ENCODE results near the gene TRIM43B. TPM values are rescaled to one million over a fixed set of nuclear protein-coding genes. Genes with fewer than 3 reads are reported as not detected.
"Not testable (repeated sequence)": the region's sequence is repeated elsewhere in the genome, so short reads cannot be mapped to it uniquely, and the experiment has no call there.

Gene TRIM43B
- polyA plus RNA-seq, 1 experiment, result not detected

DNA sequence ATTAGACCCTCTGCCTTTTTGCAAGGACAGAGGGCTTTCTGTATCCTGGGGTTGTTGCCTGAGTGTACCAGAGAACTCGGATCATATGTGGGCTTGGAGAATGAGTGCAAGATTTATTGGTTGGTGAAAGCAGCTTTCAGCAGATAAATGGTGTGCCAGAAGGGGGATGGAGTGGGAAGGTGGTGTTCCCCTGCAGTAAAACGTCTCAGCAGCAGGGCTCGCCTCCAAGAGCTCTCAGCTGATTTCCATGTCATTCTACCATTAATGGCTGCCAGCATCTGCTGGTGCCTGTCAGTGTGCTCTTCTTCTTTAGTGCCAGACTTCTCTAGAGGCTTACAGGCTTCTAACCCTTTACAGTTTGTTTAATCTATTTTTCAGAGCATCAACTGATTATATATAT lies 16.6 kb downstream of the TRIM43B start:
- H3K27me3 ChIP-seq (ENCODE audit: control insufficient read depth, insufficient read depth, low read length); DNase-seq (ENCODE audit: low read depth, low spot score); CTCF ChIA-PET; H3K27ac ChIP-seq (ENCODE audit: low read depth, low read length); H3K9me3 ChIP-seq (ENCODE audit: control insufficient read depth, insufficient read depth, low read length); POLR2A ChIA-PET; H3K4me3 ChIP-seq (ENCODE audit: low read depth, low read length): not testable (repeated sequence)

GRCh38 chr2:95466572-95466971 lies 18.0 kb downstream of the TRIM43B start:
- H3K4me3 ChIP-seq (ENCODE audit: low read depth, low read length), result not testable (repeated sequence)

DNA sequence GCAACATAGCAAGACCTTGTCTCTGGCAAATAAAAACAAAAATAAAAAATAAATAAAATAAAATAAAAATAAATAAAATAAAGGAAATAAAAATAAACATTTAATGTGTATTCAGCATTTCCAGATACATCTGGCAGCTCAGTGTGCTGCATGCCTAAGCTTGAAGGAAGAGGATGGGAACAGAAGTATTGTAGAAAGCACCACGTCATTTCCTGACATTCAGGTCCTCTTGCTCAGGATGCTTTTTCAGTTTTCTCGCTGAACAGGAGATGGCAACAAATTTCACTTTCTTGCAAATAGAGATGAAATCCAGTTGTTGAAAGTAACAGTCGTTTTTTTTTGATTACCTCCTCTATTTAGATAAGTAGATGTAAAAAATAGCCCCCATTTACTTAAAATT lies 21.3 kb downstream of the TRIM43B start:
- H3K27ac ChIP-seq (ENCODE audit: low read depth, low read length); H3K4me3 ChIP-seq (ENCODE audit: low read depth, low read length); POLR2A ChIA-PET; H3K27me3 ChIP-seq (ENCODE audit: control insufficient read depth, insufficient read depth, low read length); H3K9me3 ChIP-seq (ENCODE audit: control insufficient read depth, insufficient read depth, low read length); CTCF ChIA-PET; DNase-seq (ENCODE audit: low read depth, low spot score): not testable (repeated sequence)

More at GRCh38 chr2:95466572-95466971, 18.0 kb downstream of the TRIM43B start:
- POLR2A ChIA-PET; H3K9me3 ChIP-seq (ENCODE audit: control insufficient read depth, insufficient read depth, low read length); CTCF ChIA-PET; H3K27me3 ChIP-seq (ENCODE audit: control insufficient read depth, insufficient read depth, low read length); H3K27ac ChIP-seq (ENCODE audit: low read depth, low read length); DNase-seq (ENCODE audit: low read depth, low spot score): not testable (repeated sequence)

DNA sequence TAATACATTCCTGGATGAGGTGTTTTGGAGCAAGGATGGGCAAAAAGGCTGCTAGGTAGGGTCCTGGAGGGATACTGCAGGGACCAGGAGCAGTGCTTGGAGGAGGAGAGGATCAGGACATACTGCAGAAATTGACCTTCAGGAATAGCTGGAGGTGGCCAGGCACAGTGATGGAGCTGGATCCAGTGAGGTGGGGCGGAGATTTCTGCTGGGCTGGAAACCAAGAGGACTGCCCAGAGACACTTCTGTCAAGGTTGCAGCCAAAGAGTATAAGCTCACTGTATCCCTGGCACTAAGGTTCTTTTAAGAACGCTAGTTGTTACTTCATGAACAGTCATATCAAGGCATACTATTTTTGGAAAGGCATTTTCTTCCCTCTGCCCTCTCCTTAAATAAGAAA lies 39.2 kb downstream of the TRIM43B start:
- H3K27ac ChIP-seq (ENCODE audit: low read depth, low read length); H3K4me3 ChIP-seq (ENCODE audit: low read depth, low read length); H3K27me3 ChIP-seq (ENCODE audit: control insufficient read depth, insufficient read depth, low read length); DNase-seq (ENCODE audit: low read depth, low spot score); POLR2A ChIA-PET; H3K9me3 ChIP-seq (ENCODE audit: control insufficient read depth, insufficient read depth, low read length); CTCF ChIA-PET: not testable (repeated sequence)

- DNase-seq (ENCODE audit: low read depth, low spot score); H3K27me3 ChIP-seq (ENCODE audit: control insufficient read depth, insufficient read depth, low read length); POLR2A ChIA-PET; CTCF ChIA-PET; H3K4me3 ChIP-seq (ENCODE audit: low read depth, low read length); H3K9me3 ChIP-seq (ENCODE audit: control insufficient read depth, insufficient read depth, low read length); H3K27ac ChIP-seq (ENCODE audit: low read depth, low read length): not testable (repeated sequence)
These were observed 42.0 kb downstream of the TRIM43B start for GRCh38 chr2:95442474-95443099.

DNA sequence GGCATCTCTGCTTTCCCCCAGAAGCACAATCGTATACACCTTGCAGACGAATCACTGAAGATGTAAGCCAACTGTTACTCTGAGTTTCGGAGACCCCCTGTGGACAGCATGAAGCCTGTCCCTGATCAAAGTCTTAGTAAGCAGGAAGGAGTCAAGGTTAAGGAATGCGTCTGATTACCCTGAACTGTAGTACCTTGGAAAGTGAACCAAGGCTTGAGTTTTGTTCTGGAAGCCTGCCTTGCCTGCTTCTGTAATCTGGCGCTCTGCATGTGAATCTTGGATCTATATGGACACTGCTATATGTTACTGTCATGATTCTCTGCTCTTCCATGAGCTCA lies 48.7 kb downstream of the TRIM43B start:
- H3K27me3 ChIP-seq (ENCODE audit: control insufficient read depth, insufficient read depth, low read length); H3K4me3 ChIP-seq (ENCODE audit: low read depth, low read length); CTCF ChIA-PET; H3K9me3 ChIP-seq (ENCODE audit: control insufficient read depth, insufficient read depth, low read length); POLR2A ChIA-PET; DNase-seq (ENCODE audit: low read depth, low spot score); H3K27ac ChIP-seq (ENCODE audit: low read depth, low read length): not testable (repeated sequence)

DNA sequence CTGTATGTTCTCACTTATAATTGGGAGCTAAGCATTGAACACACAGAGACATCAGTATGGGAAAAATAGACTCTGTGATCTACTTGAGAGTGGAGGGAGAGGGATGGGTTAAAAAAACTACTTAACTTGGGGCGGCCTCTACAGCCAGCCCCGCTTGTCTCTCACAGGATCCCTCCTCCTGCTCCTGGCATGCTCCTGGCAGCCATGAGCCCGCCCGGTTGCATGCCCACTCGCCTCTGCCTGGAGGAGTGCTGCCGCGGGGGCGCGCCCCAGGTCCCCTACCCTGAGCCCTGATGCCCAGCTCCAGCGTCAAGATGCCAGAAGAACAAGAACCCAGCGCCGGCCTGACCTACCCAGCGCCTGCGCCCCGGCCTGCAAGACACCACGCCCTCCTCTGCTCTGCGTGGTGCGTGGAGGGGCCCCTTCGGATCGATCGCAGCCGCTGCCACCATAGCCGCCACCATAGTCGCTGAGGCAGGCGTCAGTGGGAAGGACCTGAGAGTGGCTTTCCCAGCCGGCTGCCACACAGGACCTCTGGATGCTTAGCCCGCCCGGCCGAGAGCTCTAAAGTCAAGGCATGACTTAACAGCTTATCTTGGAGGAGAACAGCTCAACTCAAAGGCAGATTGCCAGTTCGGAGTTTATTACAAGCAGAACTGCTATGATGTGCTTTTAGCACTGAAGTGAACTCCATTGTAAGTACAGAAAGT lies 49.2 kb downstream of the TRIM43B start:
- H3K9me3 ChIP-seq (ENCODE audit: control insufficient read depth, insufficient read depth, low read length); POLR2A ChIA-PET; H3K27me3 ChIP-seq (ENCODE audit: control insufficient read depth, insufficient read depth, low read length); DNase-seq (ENCODE audit: low read depth, low spot score); CTCF ChIA-PET; H3K27ac ChIP-seq (ENCODE audit: low read depth, low read length); H3K4me3 ChIP-seq (ENCODE audit: low read depth, low read length): not testable (repeated sequence)

DNA sequence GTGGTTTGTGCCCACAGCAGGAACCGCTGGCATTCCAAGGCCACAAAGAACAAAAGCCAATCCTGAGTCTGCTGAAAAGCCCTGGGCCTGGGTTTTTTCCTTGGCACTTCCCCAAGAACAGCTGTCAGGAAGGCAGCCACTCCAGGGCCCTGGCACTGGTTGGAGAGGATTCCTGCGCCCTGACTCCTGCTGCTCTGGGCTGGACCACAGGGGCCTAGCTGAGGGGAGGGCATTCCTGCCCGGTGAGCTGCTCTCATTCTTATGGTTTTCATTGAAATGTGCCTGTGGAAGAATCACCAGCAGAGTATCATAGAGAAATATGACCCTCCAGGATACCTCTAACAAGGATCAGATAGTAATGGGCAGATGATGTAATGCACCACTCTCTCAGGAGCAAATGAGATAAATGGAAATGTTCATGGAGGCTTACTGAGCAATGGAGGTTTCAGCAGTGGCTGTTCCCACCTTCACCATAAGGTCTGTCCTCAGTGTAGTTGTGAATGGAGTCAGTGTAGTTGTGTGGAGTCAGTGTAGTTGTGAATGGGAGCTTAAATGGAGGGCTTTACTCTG lies 50.0 kb downstream of the TRIM43B start:
- H3K9me3 ChIP-seq (ENCODE audit: control insufficient read depth, insufficient read depth, low read length); POLR2A ChIA-PET; CTCF ChIA-PET; H3K27me3 ChIP-seq (ENCODE audit: control insufficient read depth, insufficient read depth, low read length); H3K4me3 ChIP-seq (ENCODE audit: low read depth, low read length): not testable (repeated sequence)
- peak; percentile 36 for DNase-seq (ENCODE audit: low read depth, low spot score)
- peak overlapping the region; percentile 52 for H3K27ac ChIP-seq (ENCODE audit: low read depth, low read length)

- POLR2A ChIA-PET; H3K9me3 ChIP-seq (ENCODE audit: control insufficient read depth, insufficient read depth, low read length); DNase-seq (ENCODE audit: low read depth, low spot score): not testable (repeated sequence)
These were observed 50.6 kb downstream of the TRIM43B start for GRCh38 chr2:95433973-95434372.

DNA sequence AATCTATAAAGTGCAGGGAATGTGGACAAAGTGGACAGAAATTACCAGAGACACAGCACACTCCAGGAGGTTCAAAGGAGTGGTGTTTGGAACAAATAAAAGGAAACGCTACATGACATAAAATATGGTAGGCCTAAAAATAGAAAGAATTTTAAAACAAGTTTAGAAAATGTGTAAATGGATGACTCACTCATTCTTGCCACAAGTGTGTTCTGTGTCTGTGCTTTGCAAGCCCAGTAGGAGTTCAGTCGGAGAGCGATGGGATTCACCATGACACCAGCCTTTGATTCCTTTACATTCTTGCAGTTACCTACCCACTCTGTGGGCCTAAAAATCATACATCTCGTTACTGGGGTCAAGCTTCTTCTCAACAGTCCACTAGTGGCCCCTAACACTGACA lies 51.2 kb downstream of the TRIM43B start:
- H3K9me3 ChIP-seq (ENCODE audit: control insufficient read depth, insufficient read depth, low read length); H3K27me3 ChIP-seq (ENCODE audit: control insufficient read depth, insufficient read depth, low read length); POLR2A ChIA-PET; H3K4me3 ChIP-seq (ENCODE audit: low read depth, low read length); H3K27ac ChIP-seq (ENCODE audit: low read depth, low read length); DNase-seq (ENCODE audit: low read depth, low spot score); CTCF ChIA-PET: not testable (repeated sequence)

More at GRCh38 chr2:95433973-95434372, 50.6 kb downstream of the TRIM43B start:
- CTCF ChIA-PET; H3K4me3 ChIP-seq (ENCODE audit: low read depth, low read length); H3K27me3 ChIP-seq (ENCODE audit: control insufficient read depth, insufficient read depth, low read length): not testable (repeated sequence)
- peak overlapping the region; percentile 91 for H3K27ac ChIP-seq (ENCODE audit: low read depth, low read length)

DNA sequence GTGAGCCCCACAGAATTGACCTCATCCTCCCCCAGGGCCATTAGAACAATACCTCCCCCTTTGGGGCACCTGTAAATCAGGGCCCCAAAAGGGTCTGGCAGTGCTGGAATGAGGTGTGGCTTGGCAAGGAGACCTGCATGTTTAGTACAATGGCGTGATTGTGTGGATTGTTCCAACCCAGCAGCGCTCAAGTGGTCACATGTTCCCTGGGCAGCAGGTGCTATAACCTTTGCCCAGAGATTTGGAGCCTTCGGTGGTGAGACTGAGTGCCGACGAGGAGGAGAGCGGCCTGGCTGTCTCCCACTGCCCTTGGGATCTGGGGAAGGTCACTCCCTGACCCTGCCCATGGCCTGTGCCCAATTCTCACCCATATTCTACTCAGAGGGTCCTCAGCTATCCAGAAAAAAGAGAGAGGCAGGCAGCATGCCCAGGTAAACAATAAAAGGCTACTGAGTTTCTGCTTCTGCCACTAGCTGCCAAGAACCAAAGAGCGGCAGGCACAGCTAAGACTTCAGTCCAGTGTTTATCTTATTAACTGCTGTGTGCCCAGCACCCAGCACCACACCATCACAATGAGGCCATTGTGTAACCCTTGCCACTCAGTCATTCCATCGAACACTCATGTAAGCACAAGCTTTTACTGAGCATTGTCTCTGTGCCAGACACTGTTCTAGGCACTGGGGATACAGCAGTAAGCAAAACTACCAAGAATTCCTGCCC lies 54.6 kb downstream of the TRIM43B start:
- CTCF ChIA-PET; H3K4me3 ChIP-seq (ENCODE audit: low read depth, low read length); H3K27me3 ChIP-seq (ENCODE audit: control insufficient read depth, insufficient read depth, low read length); DNase-seq (ENCODE audit: low read depth, low spot score); H3K27ac ChIP-seq (ENCODE audit: low read depth, low read length); H3K9me3 ChIP-seq (ENCODE audit: control insufficient read depth, insufficient read depth, low read length); POLR2A ChIA-PET: not testable (repeated sequence)
